Measurements from ENCODE around the gene FAM200A.

FAM200A gene

GRCh38 chr7:99499721-99500636, 51.9 kb downstream of the FAM200A start, which contains the start of gene ZNF394 (continued):
- 0 out of 2 replicates have a peak, but pooled peaks have one; percentile 18 for TF ChIP-seq KLF1 (tag by site-specific recombination; IDR thresholded peaks at IDR 0.05)
- 0 out of 2 replicates have a peak, but pooled peaks have one; percentile 62 for TF ChIP-seq PRDM10 (tag by site-specific recombination; IDR thresholded peaks at IDR 0.05)
- no peak for TF ChIP-seq ZNF830 (tag by site-specific recombination; IDR thresholded peaks at IDR 0.05; ENCODE audit: low read depth)
- peak; percentile 29; the same call in 1 of the 2 replicates for TF ChIP-seq ZSCAN23 (tag by site-specific recombination; IDR thresholded peaks at IDR 0.05)
- TF ChIP-seq SCRT2 (tag by site-specific recombination; IDR thresholded peaks at IDR 0.05), result peak; percentile 74; the same call in 1 of the 2 replicates
- no peak for TF ChIP-seq ZNF16 (tag by site-specific recombination; IDR thresholded peaks at IDR 0.05; ENCODE audit: low read depth)
- peak; percentile 33; the same call in 1 of the 2 replicates for TF ChIP-seq ZNF558 (tag by site-specific recombination; IDR thresholded peaks at IDR 0.05)
- peak; percentile 90 for TF ChIP-seq ZNF76 (tag by site-specific recombination; IDR thresholded peaks at IDR 0.05; ENCODE audit: borderline replicate concordance, low read depth)
- 0 out of 2 replicates have a peak, but pooled peaks have one; percentile 9 for TF ChIP-seq ZNF391 (tag by site-specific recombination; IDR thresholded peaks at IDR 0.05; ENCODE audit: borderline replicate concordance, low read depth)
- peak; percentile 57 for TF ChIP-seq ZBTB26 (tag by site-specific recombination; optimal IDR thresholded peaks at IDR 0.05)
- no peak for TF ChIP-seq GLIS2 (tag by site-specific recombination; IDR thresholded peaks at IDR 0.05)
- no peak for TF ChIP-seq ZNF423 (tag by site-specific recombination; IDR thresholded peaks at IDR 0.05)
- TF ChIP-seq ZNF501 (tag by site-specific recombination; IDR thresholded peaks at IDR 0.05), result peak; percentile 84
- TF ChIP-seq ZBTB11 (tag by site-specific recombination; conservative IDR thresholded peaks at IDR 0.05; ENCODE audit: low read depth), result peak; percentile 96
- peak; percentile 66 for TF ChIP-seq ZBTB8A (tag by site-specific recombination; IDR thresholded peaks at IDR 0.05)
- no peak for TF ChIP-seq EGR2 (tag by site-specific recombination; IDR thresholded peaks at IDR 0.05; ENCODE audit: low read depth)
- TF ChIP-seq ZNF324 (tag by site-specific recombination; IDR thresholded peaks at IDR 0.05), result no peak
- peak; percentile 96 for TF ChIP-seq PRDM1 (tag by site-specific recombination; IDR thresholded peaks at IDR 0.05)
- TF ChIP-seq ZNF792 (tag by site-specific recombination; IDR thresholded peaks at IDR 0.05), result no peak
- peak; percentile 95 for TF ChIP-seq SP2 (tag by site-specific recombination; IDR thresholded peaks at IDR 0.05)
- no peak for TF ChIP-seq ZNF596 (tag by site-specific recombination; IDR thresholded peaks at IDR 0.05)
- TF ChIP-seq ZNF791 (tag by site-specific recombination; IDR thresholded peaks at IDR 0.05), result no peak
- peak; percentile 33 for TF ChIP-seq ZNF580 (tag by site-specific recombination; IDR thresholded peaks at IDR 0.05)
- peak; percentile 77 for TF ChIP-seq SP3 (tag by site-specific recombination; IDR thresholded peaks at IDR 0.05)
- TF ChIP-seq ZNF677 (tag by site-specific recombination; IDR thresholded peaks at IDR 0.05), result peak; percentile 94
- TF ChIP-seq ZBTB49 (tag by site-specific recombination; IDR thresholded peaks at IDR 0.05; ENCODE audit: low read depth), result no peak
- TF ChIP-seq ZNF600 (tag by site-specific recombination; IDR thresholded peaks at IDR 0.05), result 0 out of 2 replicates have a peak, but pooled peaks have one; percentile 68
- TF ChIP-seq ZBTB17 (tag by site-specific recombination; IDR thresholded peaks at IDR 0.05), result peak; percentile 91
